Keratinocyte (primary cell): Measurements from ENCODE around the gene ADIPOR2. TPM values are rescaled to one million over a fixed set of nuclear protein-coding genes. Genes with fewer than 3 reads are reported as not detected.

Experiments
- DNase-seq: peaks from one replicate; pipeline ENCODE4 v3.0.0-alpha.2; 2011; ENCODE audit warnings: low read depth, missing footprints, low spot score
- FAIRE-seq: peaks from 2 replicates; lab custom pipeline; 2011; peaks lifted over from hg19 to GRCh38; lab: Jason Lieb, UNC
- H2AFZ ChIP-seq: 2 replicates; pipeline ENCODE4 v1.6.0; 2012; ENCODE audit warnings: low read length, control low read depth, inconsistent platforms; ENCODE audit not compliant: control insufficient read depth
- H3K27ac ChIP-seq: 2 replicates; pipeline ENCODE4 v1.5.1; 2011; ENCODE audit warnings: low read length; ENCODE audit not compliant: control insufficient read depth, insufficient read depth
- H3K27me3 ChIP-seq: 3 replicates; pipeline ENCODE4 v1.6.0; 2011; ENCODE audit warnings: low read length; ENCODE audit not compliant: control insufficient read depth, insufficient read depth; ENCODE audit errors: extremely low read depth
- H3K36me3 ChIP-seq, 2 experiments: 2 replicates in 1 of 2; 3 replicates in 1 of 2; pipeline ENCODE4 v1.5.1; 2011; ENCODE audit warnings: low read length in 2 of 2, mild to moderate bottlenecking in 1 of 2; ENCODE audit not compliant: control insufficient read depth in 2 of 2, insufficient read depth in 2 of 2; ENCODE audit errors: extremely low read depth in 1 of 2
- H3K4me1 ChIP-seq: 3 replicates; pipeline ENCODE4 v1.5.1; 2011; ENCODE audit warnings: low read length; ENCODE audit not compliant: control insufficient read depth, insufficient read depth; ENCODE audit errors: extremely low read depth
- H3K4me2 ChIP-seq: 3 replicates; pipeline ENCODE4 v1.6.0; 2011; ENCODE audit warnings: low read depth, low read length; ENCODE audit not compliant: control insufficient read depth, insufficient read depth; ENCODE audit errors: extremely low read depth
- H3K4me3 ChIP-seq, 3 experiments: fragments of 200-600 bp in 1 of 3; sonication (generic) in 1 of 3; 2 replicates in 2 of 3; 3 replicates in 1 of 3; pipeline ENCODE4 v1.5.1; 2011 to 2016; ENCODE audit warnings: low read length in 3 of 3, mild to moderate bottlenecking in 3 of 3, control low read depth in 2 of 3, inconsistent platforms in 1 of 3, low read depth in 1 of 3, mixed read lengths in 1 of 3, mixed run types in 1 of 3, moderate library complexity in 1 of 3; ENCODE audit not compliant: control insufficient read depth in 2 of 3, insufficient read depth in 2 of 3; ENCODE audit errors: extremely low read depth in 1 of 3
- H3K79me2 ChIP-seq: 2 replicates; pipeline ENCODE4 v1.6.0; 2012; ENCODE audit warnings: low read length; ENCODE audit not compliant: control insufficient read depth, insufficient read depth
- H3K9ac ChIP-seq: 3 replicates; pipeline ENCODE4 v1.6.0; 2011; ENCODE audit warnings: low read length; ENCODE audit not compliant: control insufficient read depth, insufficient read depth; ENCODE audit errors: extremely low read depth
- H3K9me1 ChIP-seq: 3 replicates; pipeline ENCODE4 v1.6.0; 2011; ENCODE audit warnings: low read length; ENCODE audit not compliant: control insufficient read depth, insufficient read depth; ENCODE audit errors: extremely low read depth
- H3K9me3 ChIP-seq: 2 replicates; pipeline ENCODE4 v1.5.1; 2012; ENCODE audit warnings: low read depth, low read length; ENCODE audit not compliant: control insufficient read depth
- H4K20me1 ChIP-seq: 3 replicates; pipeline ENCODE4 v1.6.0; 2011; ENCODE audit warnings: low read length; ENCODE audit not compliant: control insufficient read depth, insufficient read depth; ENCODE audit errors: extremely low read depth
- CTCF ChIP-seq, 3 experiments: IDR thresholded peaks in 1 of 3; conservative IDR thresholded peaks in 1 of 3; optimal IDR thresholded peaks in 1 of 3; 2 replicates in 2 of 3; 3 replicates in 1 of 3; pipeline versions ENCODE3 to v1.5.1; 2011; ENCODE audit warnings: low read length in 3 of 3, mild to moderate bottlenecking in 3 of 3, moderate library complexity in 2 of 3, control low read depth in 1 of 3, inconsistent platforms in 1 of 3; ENCODE audit not compliant: insufficient read depth in 2 of 3; ENCODE audit errors: extremely low read depth in 1 of 3
- EZH2 ChIP-seq: IDR thresholded peaks from one replicate; pipeline ENCODE4 v1.6.1; 2012; ENCODE audit warnings: inconsistent platforms, mild to moderate bottlenecking, low read length, moderate library complexity
- dilution Hi-C: fragments of 300-500 bp; cut with MboI; formaldehyde crosslinking; loops from one replicate; pipeline ENCODE4 v1.7.0; 2020; ENCODE audit warnings: low sequenced_read_pairs; ENCODE audit not compliant: extremely low pct_ligation_motif_present
- polyA plus RNA-seq, 5 experiments: library from polyadenylated mRNA; depleted of rRNA in 3 of 5; stranded (reverse) in 3 of 5; stranded (forward) in 1 of 5; unstranded in 1 of 5; fragments of >200 nt; gene quantifications; 1 replicate in 1 of 5; 2 replicates in 3 of 5; 3 replicates in 1 of 5; pipeline versions ENCODE4 v1.2.1 to v1.2.3, GENCODE V29; 2011 to 2012; ENCODE audit warnings: missing spikeins in 2 of 5, low read depth in 1 of 5, low replicate concordance in 1 of 5

ADIPOR2 gene
- polyA plus RNA-seq, 1 donor (not counting 4 experiments of a cell fraction or from before 2014, with no cell fraction given) = 59.4 TPM

- Histone ChIP-seq H3K9me1 (no peaks in the 10 kb centered on the region), H3K36me3 (peaks cover 10% of the 10 kb centered on the region in 2 experiments), H4K20me1 (peaks cover 8% of the 10 kb centered on the region), H2AFZ (no peak overlapping the region), H3K27me3 (no peaks in the 10 kb centered on the region), H3K79me2 (peaks cover 1% of the 10 kb centered on the region), H3K4me2 (peak overlapping the region; percentile 46), H3K9me3 (no peaks in the 10 kb centered on the region), H3K9ac (no peak overlapping the region), H3K4me1 (peaks cover 28% of the 10 kb centered on the region), H3K4me3 (no peak overlapping the region), H3K27ac (no peak overlapping the region)
- peak; percentile 15 for DNase-seq
- TF ChIP-seq EZH2 (no peak), CTCF (optimal IDR thresholded peaks at IDR 0.05 in 1 of 3, IDR thresholded peaks at IDR 0.05 in 1 of 3, conservative IDR thresholded peaks at IDR 0.05 in 1 of 3; ENCODE audit: extremely low read depth in 1 of 3, insufficient read depth in 2 of 3, low read length in 3 of 3) (no peak)
- dilution Hi-C loops = no loop called here
- FAIRE-seq = peak; percentile 64
Observed at GRCh38 chr12:1777798-1778197, 86.9 kb downstream of the ADIPOR2 start.

GRCh38 chr12:1778911-1779310, 88.0 kb downstream of the ADIPOR2 start:
- FAIRE-seq (no peak), DNase-seq (no peak)
- no peak for TF ChIP-seq EZH2
- no peak for TF ChIP-seq CTCF (optimal IDR thresholded peaks at IDR 0.05 in 1 of 3, IDR thresholded peaks at IDR 0.05 in 1 of 3, conservative IDR thresholded peaks at IDR 0.05 in 1 of 3; ENCODE audit: extremely low read depth in 1 of 3, insufficient read depth in 2 of 3, low read length in 3 of 3)
- Histone ChIP-seq H3K27me3 (no peaks in the 10 kb centered on the region), H3K79me2 (peaks cover 1% of the 10 kb centered on the region), H3K27ac (no peak overlapping the region), H3K36me3 (peaks cover 7 to 16% of the 10 kb centered on the region in 2 experiments), H3K4me1 (peaks cover 28% of the 10 kb centered on the region), H3K4me3 (no peak overlapping the region), H3K9me1 (no peaks in the 10 kb centered on the region), H3K9me3 (no peaks in the 10 kb centered on the region), H3K4me2 (no peak overlapping the region), H2AFZ (no peak overlapping the region), H4K20me1 (peaks cover 8% of the 10 kb centered on the region), H3K9ac (no peak overlapping the region)
- dilution Hi-C loops = no loop called here
